Measurements from ENCODE around the gene KCNN3.

DNA sequence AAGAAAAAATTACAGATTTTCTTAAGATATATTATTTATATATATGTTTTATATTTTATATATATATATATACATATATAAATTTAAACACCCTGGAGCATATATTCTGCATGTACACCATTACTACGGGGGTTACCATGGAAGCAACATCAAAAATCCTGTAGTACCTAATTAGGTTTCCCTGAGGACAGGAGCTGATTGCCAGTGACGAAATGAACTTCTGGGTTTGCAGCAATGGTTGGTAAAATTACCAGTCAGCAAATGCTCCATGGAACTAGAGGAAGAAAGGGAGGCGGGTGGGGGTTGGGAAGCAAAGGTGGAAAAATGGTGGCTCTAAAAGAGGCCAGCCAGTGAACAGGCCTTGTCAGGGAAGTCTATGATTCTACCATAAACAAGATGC is 89.5 kb downstream of the KCNN3 start:
- TF ChIP-seq CTCF (IDR thresholded peaks at IDR 0.05 in 8 of 11, conservative IDR thresholded peaks at IDR 0.05 in 3 of 11), result no peak
- no peak for TF ChIP-seq POLR2A (IDR thresholded peaks at IDR 0.05)
